Stimulated activated CD8-positive, alpha-beta memory T cell treated with anti-CD3 and anti-CD28 coated beads, Interleukin-15, amount 100 ng/mL, for 1 hour (primary cell): Measurements from ENCODE around the gene GPR37L1.
A peak's percentile ranks its signal among the peaks of the same experiment; 100 is the strongest.
"Not testable (repeated sequence)": the region's sequence is repeated elsewhere in the genome, so short reads cannot be mapped to it uniquely, and the experiment has no call there.

Experiments used
- DNase-seq: peaks from one replicate; pipeline ENCODE4 v3.0.0-alpha.2; 2020; ENCODE audit warnings: low read depth

Gene GPR37L1

GRCh38 chr1:202154766-202155477, 32.2 kb downstream of the GPR37L1 start:
- DNase-seq, result no peak

- no peak for DNase-seq
Observed at GRCh38 chr1:202155478-202156021, 32.8 kb downstream of the GPR37L1 start.

- DNase-seq, result no peak
Observed at GRCh38 chr1:202156590-202156989, 33.9 kb downstream of the GPR37L1 start.

- DNase-seq, result no peak
Observed at GRCh38 chr1:202157945-202158344, 35.2 kb downstream of the GPR37L1 start.

- no peak for DNase-seq
Observed at GRCh38 chr1:202158810-202159533, 36.3 kb downstream of the GPR37L1 start.

GRCh38 chr1:202159534-202160371, 37.0 kb downstream of the GPR37L1 start:
- DNase-seq, result no peak

- DNase-seq, result peak; percentile 78
Observed at GRCh38 chr1:202160377-202160940, 37.7 kb downstream of the GPR37L1 start, which contains the start of gene PTPN7. PTPN7 (minus strand) TSS chr1:202160602; CDS start chr1:202159402, 1,200 bp downstream.

GRCh38 chr1:202161151-202162046, 38.7 kb downstream of the GPR37L1 start:
- no peak for DNase-seq

- DNase-seq, result no peak
Observed at GRCh38 chr1:202162047-202162417, 39.3 kb downstream of the GPR37L1 start.

GRCh38 chr1:202162418-202163280, 39.9 kb downstream of the GPR37L1 start:
- DNase-seq, result no peak

- DNase-seq, result no peak
Observed at GRCh38 chr1:202163281-202164270, 40.9 kb downstream of the GPR37L1 start.

GRCh38 chr1:202164271-202165037, 41.7 kb downstream of the GPR37L1 start:
- no peak for DNase-seq

- DNase-seq, result no peak
Observed at GRCh38 chr1:202165267-202165941, 42.7 kb downstream of the GPR37L1 start.

- no peak for DNase-seq
Observed at GRCh38 chr1:202165942-202166843, 43.5 kb downstream of the GPR37L1 start.

- not testable (repeated sequence) for DNase-seq
Observed at GRCh38 chr1:202167054-202167453, 44.3 kb downstream of the GPR37L1 start.

- DNase-seq, result no peak
Observed at GRCh38 chr1:202167708-202168415, 45.1 kb downstream of the GPR37L1 start.
